Upper lobe of left lung (tissue), 6 donors: ENCODE results near the gene EHD4. TPM values are rescaled to one million over a fixed set of nuclear protein-coding genes. Genes with fewer than 3 reads are reported as not detected.

ENCODE experiments used
- ATAC-seq, 2 donors: fragments of 200-7000 bp; cut with Tn5 transposase; one replicate each; pipeline ENCODE4 v1.9.1; 2022; ENCODE audit warnings: mild to moderate bottlenecking in 2 of 2, moderate library complexity in 2 of 2; ENCODE audit not compliant: low FRiP score in 2 of 2
- DNase-seq, 2 donors: peaks; one replicate each; pipeline ENCODE4 v3.0.0-alpha.2; 2019 to 2020
- H3K27ac ChIP-seq, 4 donors: fragments of 200-600 bp; sonication (generic); one replicate each; pipeline ENCODE4 v1.5.1; 2016 to 2019
- H3K27me3 ChIP-seq, 4 donors: fragments of 200-600 bp; sonication (generic); one replicate each; pipeline ENCODE4 v1.5.1; 2017 to 2019
- H3K36me3 ChIP-seq, 4 donors: fragments of 200-600 bp; sonication (generic); one replicate each; pipeline ENCODE4 v1.5.1; 2016 to 2019
- H3K4me1 ChIP-seq, 4 donors: fragments of 200-600 bp; sonication (generic); one replicate each; pipeline ENCODE4 v1.5.1; 2018 to 2019
- H3K4me3 ChIP-seq, 4 donors: fragments of 200-600 bp; sonication (generic); one replicate each; pipeline ENCODE4 v1.5.1; 2017 to 2019; ENCODE audit warnings: mild to moderate bottlenecking in 2 of 4, moderate library complexity in 1 of 4
- H3K9me3 ChIP-seq, 4 donors: fragments of 200-600 bp; sonication (generic); one replicate each; pipeline ENCODE4 v1.5.1; 2018 to 2019
- CTCF ChIP-seq, 6 experiments: fragments of 450-650 bp in 4 of 6; fragments of 200-600 bp in 2 of 6; sonication (generic) in 2 of 6; IDR thresholded peaks; one replicate each; pipeline ENCODE4 v1.5.1; 2016 to 2019; ENCODE audit warnings: antibody characterized with exemption in 6 of 6
- EP300 ChIP-seq, 4 donors: sonication (generic); formaldehyde crosslinking; IDR thresholded peaks; one replicate each; pipeline ENCODE4 v1.5.1; 2017; ENCODE audit warnings: antibody characterized with exemption in 4 of 4, control low read depth in 2 of 4
- POLR2A ChIP-seq, 4 donors: fragments of 450-650 bp; IDR thresholded peaks; one replicate each; pipeline ENCODE4 v1.5.1; 2016 to 2017; ENCODE audit warnings: antibody characterized with exemption in 4 of 4, mild to moderate bottlenecking in 2 of 4
- POLR2AphosphoS5 ChIP-seq, 2 donors: sonication (generic); formaldehyde crosslinking; IDR thresholded peaks; one replicate each; pipeline ENCODE4 v1.5.1; 2017; ENCODE audit warnings: antibody characterized with exemption in 2 of 2
- WGBS, 2 donors: methylation state at CpG; one replicate each; pipeline ENCODE4 v1.1.5; 2017 to 2018; 5-methylcytosine and 5-hydroxymethylcytosine counted together
- total RNA-seq, 6 donors: library from RNA; depleted of rRNA in 4 of 6; stranded (reverse); fragments of >200 nt in 4 of 6; gene quantifications; one replicate each; pipeline versions ENCODE4 v1.1.0 to v1.2.1, GENCODE V29; 2016 to 2021
- donor health status: DM: no; HTN: no; CAD: no; lungs with moderate emphysema.
- donor health status: DM: no; HTN: yes; CAD: no; lungs with severe emphysema.

Gene EHD4
- total RNA-seq, 6 donors from 2014 or later = 23.0 to 46.4 (median 31.5) TPM

GRCh38 chr15:41984622-41985021 is 12.3 kb upstream of the EHD4 start:
- Histone ChIP-seq H3K27ac (no peak overlapping the region), H3K36me3 (no peaks in the 10 kb centered on the region), H3K4me1 (peaks cover 0 to 13% (median 7%) of the 10 kb centered on the region in 4 donors), H3K27me3 (no peaks in the 10 kb centered on the region), H3K9me3 (no peaks in the 10 kb centered on the region), H3K4me3 (no peak overlapping the region)
- no peak for DNase-seq
- no peak for ATAC-seq
- 85 to 96% methylated on average over 5 of the region's 5 CpGs for WGBS, 2 donors
- no peak for TF ChIP-seq POLR2AphosphoS5 (IDR thresholded peaks at IDR 0.05)

GRCh38 chr15:41983621-41984571 is 11.5 kb upstream of the EHD4 start:
- TF ChIP-seq POLR2AphosphoS5 (IDR thresholded peaks at IDR 0.05) (no peak), POLR2A (IDR thresholded peaks at IDR 0.05) (no peak), EP300 (IDR thresholded peaks at IDR 0.05) (no peak)
- Histone ChIP-seq H3K4me1 (peaks cover 0 to 13% (median 7%) of the 10 kb centered on the region in 4 donors), H3K9me3 (no peaks in the 10 kb centered on the region), H3K4me3 (no peak overlapping the region), H3K27me3 (no peaks in the 10 kb centered on the region), H3K36me3 (no peaks in the 10 kb centered on the region), H3K27ac (no peak overlapping the region)
- DNase-seq (no peak), ATAC-seq (no peak)
- WGBS, 2 donors = 92 to 96% methylated on average over 14 to 17 of the region's 17 CpGs

DNA sequence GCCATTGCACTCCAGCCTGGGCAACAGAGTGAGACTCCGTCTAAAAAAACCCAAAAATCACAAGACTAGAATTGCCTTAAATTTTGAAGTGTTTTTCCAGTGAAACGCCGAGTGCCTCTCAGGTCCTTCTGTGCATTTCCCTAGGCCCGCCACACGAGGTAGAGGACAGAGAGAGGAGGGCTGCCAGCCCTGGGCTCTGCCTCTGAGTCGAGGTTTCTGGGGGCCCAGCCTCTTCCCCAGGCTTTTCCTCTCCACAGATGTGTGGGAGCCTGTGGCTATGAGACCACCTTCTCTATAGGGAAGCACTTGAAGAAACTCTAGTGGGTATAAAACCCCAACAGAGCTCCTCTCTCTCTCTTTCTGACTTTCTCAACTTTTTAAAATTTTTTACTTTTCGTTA is 10.9 kb upstream of the EHD4 start:
- Histone ChIP-seq H3K9me3 (no peaks in the 10 kb centered on the region), H3K4me3 (no peak overlapping the region), H3K36me3 (no peaks in the 10 kb centered on the region), H3K4me1 (peaks cover 0 to 13% (median 7%) of the 10 kb centered on the region in 4 donors), H3K27me3 (no peaks in the 10 kb centered on the region), H3K27ac (no peak overlapping the region)
- WGBS, 2 donors = 64 to 78% methylated on average over 7 of the region's 7 CpGs
- DNase-seq (peak in 1 of 2 donors; percentile 3), ATAC-seq (no peak)
- TF ChIP-seq EP300 (IDR thresholded peaks at IDR 0.05) = no peak
- no peak for TF ChIP-seq POLR2AphosphoS5 (IDR thresholded peaks at IDR 0.05)
- TF ChIP-seq POLR2A (IDR thresholded peaks at IDR 0.05) = no peak
- TF ChIP-seq CTCF (IDR thresholded peaks at IDR 0.05) = no peak

DNA sequence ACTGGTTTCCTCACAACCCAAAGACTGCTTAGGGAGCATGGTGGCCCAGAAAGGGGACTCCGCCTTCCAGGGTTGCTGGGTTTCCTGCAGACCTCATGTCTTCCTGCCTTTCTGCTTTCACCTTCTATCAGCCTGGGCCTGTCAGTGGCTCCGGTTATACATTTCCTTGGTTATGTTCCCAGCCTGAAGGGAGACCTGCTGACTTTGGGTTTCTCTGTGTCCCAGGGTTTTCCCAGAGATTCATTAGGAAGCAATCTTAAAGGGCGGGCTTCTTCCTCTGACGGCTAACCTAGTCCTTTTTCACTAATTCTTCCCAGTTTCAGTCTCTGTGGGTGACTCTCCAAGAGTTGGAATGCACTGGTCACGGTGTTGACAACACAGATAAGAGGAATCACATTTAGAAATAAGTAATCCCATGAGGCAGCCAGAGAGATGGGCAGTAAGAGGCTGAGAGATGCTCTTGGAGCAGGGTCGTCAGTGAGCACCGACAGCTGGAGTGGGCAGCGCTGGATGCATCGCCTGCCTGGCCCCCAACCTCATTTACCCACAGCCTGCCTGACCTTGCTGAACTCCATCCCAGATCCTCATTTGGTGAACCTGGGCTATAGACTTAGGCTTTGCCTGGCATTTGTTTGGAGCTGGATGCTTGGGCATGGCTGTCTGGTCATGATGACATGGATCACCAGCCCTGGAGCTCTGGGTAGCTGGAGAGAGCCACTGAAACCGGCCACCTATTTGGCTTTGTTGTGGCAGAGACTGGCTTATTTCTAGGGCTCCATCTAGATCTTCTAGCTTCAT is 10.0 kb upstream of the EHD4 start:
- WGBS, 2 donors = 84 to 88% methylated on average over 10 of the region's 10 CpGs
- TF ChIP-seq CTCF (IDR thresholded peaks at IDR 0.05) = no peak
- no peak for TF ChIP-seq POLR2A (IDR thresholded peaks at IDR 0.05)
- no peak for TF ChIP-seq POLR2AphosphoS5 (IDR thresholded peaks at IDR 0.05)
- no peak for TF ChIP-seq EP300 (IDR thresholded peaks at IDR 0.05)
- H3K27me3 ChIP-seq = no peaks in the 10 kb centered on the region
- DNase-seq (peak; percentile 5 to 12), ATAC-seq (no peak)
- no peaks in the 10 kb centered on the region for H3K36me3 ChIP-seq
- H3K4me3 ChIP-seq = no peak overlapping the region
- H3K9me3 ChIP-seq = no peaks in the 10 kb centered on the region
- H3K4me1 ChIP-seq = peaks cover 0 to 13% (median 7%) of the 10 kb centered on the region in 4 donors
- no peak overlapping the region for H3K27ac ChIP-seq

DNA sequence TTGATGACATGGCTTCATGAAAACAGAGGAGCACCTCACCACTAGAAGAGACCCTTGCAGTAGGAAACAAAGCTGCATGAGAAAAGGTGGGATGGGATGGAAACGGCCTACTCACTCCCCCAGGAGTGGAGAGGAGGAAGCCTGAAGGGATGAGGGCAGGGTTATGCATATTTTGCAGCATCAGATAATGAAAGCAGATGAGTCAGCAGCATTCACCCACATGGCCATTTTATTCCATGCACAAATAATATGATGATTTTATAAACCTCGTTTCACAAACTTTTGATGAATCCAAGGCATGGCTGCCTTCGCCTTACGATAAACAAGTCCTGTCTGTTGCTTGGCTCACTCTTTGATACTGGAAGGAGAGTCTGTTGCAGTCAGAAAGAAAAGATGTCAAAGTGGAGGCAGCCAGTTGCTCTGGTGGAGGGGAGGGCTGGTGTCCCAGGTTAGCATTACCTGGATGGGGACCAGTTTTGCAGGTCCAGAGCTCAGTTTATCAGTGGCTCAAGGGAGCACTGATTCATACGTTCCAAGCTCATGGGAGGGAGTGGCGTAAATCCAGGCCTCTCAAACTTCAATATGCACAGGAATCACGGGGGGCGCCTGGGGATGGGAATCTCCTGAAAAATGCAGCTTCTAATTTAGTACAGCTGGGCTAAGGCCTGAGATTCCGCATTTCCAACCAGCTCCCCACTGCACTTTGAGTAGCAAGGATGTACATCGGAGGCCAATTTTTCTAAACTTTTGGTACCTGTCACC is 9.2 kb upstream of the EHD4 start:
- 93% methylated on average over 10 of the region's 10 CpGs for WGBS, 2 donors
- no peak overlapping the region for H3K27ac ChIP-seq

More for the DNA sequence above, 9.2 kb upstream of the EHD4 start:
- Histone ChIP-seq H3K4me3 (no peak overlapping the region), H3K4me1 (peaks cover 0 to 13% (median 7%) of the 10 kb centered on the region in 4 donors), H3K27me3 (no peaks in the 10 kb centered on the region), H3K9me3 (no peaks in the 10 kb centered on the region), H3K36me3 (no peaks in the 10 kb centered on the region)
- ATAC-seq (no peak), DNase-seq (no peak)
- TF ChIP-seq EP300 (IDR thresholded peaks at IDR 0.05) = no peak
- TF ChIP-seq POLR2AphosphoS5 (IDR thresholded peaks at IDR 0.05) = no peak
- no peak for TF ChIP-seq POLR2A (IDR thresholded peaks at IDR 0.05)
- no peak for TF ChIP-seq CTCF (IDR thresholded peaks at IDR 0.05)
